TTC549 (cell line): Measurements from ENCODE around the gene ACOT7.

ENCODE experiments used
- FAIRE-seq: peaks from 2 replicates; lab custom pipeline; 2012; peaks lifted over from hg19 to GRCh38; lab: Jason Lieb, UNC

The ACOT7 gene

GRCh38 chr1:6343506-6344405 lies 49.8 kb downstream of the ACOT7 start:
- peak; percentile 13 for FAIRE-seq

GRCh38 chr1:6342056-6342455 lies 51.5 kb downstream of the ACOT7 start:
- FAIRE-seq = no peak

GRCh38 chr1:6338695-6339094 lies 54.9 kb downstream of the ACOT7 start:
- FAIRE-seq = no peak

GRCh38 chr1:6336776-6337622 lies 56.6 kb downstream of the ACOT7 start:
- FAIRE-seq = no peak

- no peak for FAIRE-seq
Measured at GRCh38 chr1:6334261-6334993, 59.1 kb downstream of the ACOT7 start.

GRCh38 chr1:6332821-6333220 lies 60.7 kb downstream of the ACOT7 start:
- FAIRE-seq = no peak

- no peak for FAIRE-seq
Measured at GRCh38 chr1:6331543-6332273, 61.9 kb downstream of the ACOT7 start.

- FAIRE-seq = no peak
Measured at GRCh38 chr1:6330410-6330911, 63.1 kb downstream of the ACOT7 start.

- FAIRE-seq = no peak
Measured at GRCh38 chr1:6329851-6330250, 63.7 kb downstream of the ACOT7 start.

GRCh38 chr1:6329396-6329795 lies 64.2 kb downstream of the ACOT7 start:
- FAIRE-seq = no peak

- no peak for FAIRE-seq
Measured at GRCh38 chr1:6328696-6329095, 64.9 kb downstream of the ACOT7 start.

- FAIRE-seq = no peak
Measured at GRCh38 chr1:6328091-6328490, 65.5 kb downstream of the ACOT7 start.

- no peak for FAIRE-seq
Measured at GRCh38 chr1:6325482-6325881, 68.1 kb downstream of the ACOT7 start.

GRCh38 chr1:6322161-6322560 lies 71.4 kb downstream of the ACOT7 start:
- FAIRE-seq = no peak

- no peak for FAIRE-seq
Measured at GRCh38 chr1:6321205-6321604, 72.4 kb downstream of the ACOT7 start.

GRCh38 chr1:6317098-6317760 lies 76.3 kb downstream of the ACOT7 start:
- no peak for FAIRE-seq

GRCh38 chr1:6316240-6317097 lies 77.1 kb downstream of the ACOT7 start:
- FAIRE-seq = no peak

GRCh38 chr1:6314503-6314902 lies 79.1 kb downstream of the ACOT7 start:
- FAIRE-seq = no peak

- no peak for FAIRE-seq
Measured at GRCh38 chr1:6313393-6314200, 80.0 kb downstream of the ACOT7 start.
